HPDE6-E6E7 (cell line): ENCODE data around the gene PTPRCAP.
A peak's percentile ranks its signal among the peaks of the same experiment; 100 is the strongest.

Source experiments
- DNase-seq: peaks from one replicate; pipeline ENCODE4 v3.0.0; 2011; ENCODE audit warnings: missing footprints; ENCODE audit errors: extremely low spot score

PTPRCAP gene

DNA sequence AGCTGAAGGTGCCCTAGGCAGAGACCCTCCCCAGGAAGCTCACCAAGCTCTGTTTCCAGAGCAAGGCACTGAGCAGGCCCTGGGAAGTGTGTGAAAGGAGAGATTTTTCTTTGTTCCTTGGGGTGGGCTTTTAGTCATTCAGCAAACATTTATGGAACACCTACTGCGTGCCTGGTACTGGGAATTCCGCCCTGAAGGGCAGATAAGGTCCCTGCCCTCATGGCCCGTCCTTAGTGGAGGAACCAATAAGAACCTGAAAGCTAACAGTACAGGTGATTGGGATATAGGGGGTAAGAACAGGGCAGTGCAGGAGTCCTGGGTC is 27.7 kb upstream of the PTPRCAP start:
- DNase-seq: no peak

DNA sequence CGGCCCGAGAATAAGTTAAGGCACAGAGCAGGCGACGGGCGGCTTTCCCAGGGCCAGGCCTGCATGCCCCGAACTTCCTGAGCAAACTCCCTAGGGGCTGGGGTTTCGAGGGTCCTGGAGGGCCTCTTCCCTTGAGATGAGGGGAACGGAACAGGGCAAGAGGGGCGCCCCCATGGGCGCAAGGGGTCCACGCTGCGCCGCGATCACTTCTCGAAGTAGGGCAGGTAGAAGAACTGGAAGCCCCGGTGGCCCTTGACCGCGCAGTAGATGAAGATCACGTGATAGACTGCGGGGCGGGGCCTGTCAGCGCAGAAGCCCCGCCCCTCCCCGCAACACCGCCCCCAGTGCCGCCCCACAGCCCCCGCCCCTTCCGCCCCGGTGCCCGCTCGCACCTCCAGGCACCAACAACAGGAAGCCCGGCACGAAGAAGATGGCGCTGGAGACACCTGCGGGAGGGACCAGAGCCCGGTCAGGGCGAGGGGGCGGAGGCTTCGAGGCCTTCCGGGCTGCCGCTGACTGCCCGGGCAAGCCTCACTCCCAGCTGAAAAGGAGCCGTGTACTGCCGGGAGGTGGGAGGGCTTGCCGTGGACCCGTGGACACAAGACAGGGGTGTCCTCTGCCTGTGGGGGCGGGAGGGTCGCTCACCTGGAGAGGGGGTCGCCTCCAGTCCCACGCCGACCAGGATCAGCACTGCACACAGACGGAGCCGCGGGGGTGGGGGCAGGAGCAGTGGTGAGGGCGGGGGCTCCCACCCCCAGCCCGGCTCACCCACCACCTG is 27.1 kb upstream of the PTPRCAP start:
- DNase-seq: peak; percentile 95

DNA sequence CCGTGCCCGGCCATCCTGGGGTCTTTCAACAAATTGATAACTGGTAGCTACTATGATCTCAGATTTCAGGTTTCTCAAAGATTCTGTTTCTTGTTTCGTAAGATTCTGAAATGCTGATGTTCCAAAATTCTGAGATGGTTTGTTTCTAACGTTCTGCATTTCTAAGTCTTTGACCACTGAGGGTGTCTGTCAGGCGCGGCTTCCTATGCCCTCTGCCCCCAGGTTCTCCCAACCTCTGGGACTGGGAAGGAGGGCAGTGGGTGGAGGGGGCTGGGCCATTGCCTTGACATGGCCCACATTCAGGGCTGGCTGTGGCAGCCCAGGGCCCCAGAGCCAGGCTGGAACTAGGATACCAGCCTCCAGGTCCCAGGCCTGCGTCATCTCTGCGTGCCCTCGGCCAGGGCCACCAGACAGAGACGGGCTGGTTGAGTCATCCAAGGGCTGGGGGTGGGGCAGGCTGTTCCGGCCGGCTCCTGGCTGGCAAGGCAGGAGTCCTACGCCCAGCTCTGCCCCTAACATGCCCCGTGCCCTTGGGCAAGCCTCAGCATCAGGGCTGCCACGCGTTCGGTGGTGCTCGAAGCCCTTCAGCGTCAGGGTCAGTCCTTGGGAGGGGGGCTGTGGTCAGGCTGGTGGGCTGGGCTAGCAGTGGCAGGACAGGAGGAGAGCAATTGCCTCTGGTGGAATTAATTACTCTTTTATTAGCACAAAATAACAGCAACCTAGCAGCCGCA is 26.4 kb upstream of the PTPRCAP start:
- DNase-seq: peak; percentile 92

DNA sequence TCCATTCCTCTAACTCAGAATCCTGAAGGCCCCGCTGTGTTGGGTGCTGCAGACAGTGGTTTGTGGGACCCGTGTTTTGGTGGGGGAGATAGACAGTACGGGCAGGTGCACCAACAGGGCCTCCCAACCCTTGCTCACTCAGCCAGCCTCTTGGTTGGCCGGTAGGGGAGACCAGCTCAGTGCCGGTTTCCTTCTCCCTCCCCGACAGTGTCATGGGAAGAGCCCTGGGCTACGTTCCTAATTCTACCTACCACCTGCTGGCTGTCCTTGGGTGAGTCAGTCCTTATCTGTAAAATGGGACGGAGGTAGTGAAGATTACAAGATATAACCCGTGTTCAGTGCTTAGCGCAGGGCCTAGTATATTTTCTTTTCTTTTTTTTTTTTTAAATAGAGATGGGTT is 25.7 kb upstream of the PTPRCAP start:
- DNase-seq: no peak

DNA sequence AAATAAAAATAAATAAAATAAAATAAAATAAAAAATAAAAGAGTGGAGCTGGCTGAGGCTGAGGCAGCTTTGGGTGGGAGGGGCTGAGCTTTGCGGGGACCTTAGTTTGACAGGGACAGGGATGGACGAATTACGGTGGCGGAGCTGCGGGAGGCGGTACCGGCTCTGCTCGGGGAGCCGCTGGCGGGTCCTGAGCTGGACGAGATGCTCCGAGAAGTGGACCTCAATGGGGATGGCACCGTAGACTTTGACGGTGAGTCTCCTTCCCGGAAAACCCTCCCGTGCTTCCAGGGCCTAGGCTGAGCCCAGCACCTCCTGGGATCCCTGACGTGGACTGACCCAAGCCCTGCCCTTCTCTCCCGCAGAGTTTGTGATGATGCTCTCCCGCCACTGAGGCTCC is 20.8 kb upstream of the PTPRCAP start:
- DNase-seq: no peak

DNA sequence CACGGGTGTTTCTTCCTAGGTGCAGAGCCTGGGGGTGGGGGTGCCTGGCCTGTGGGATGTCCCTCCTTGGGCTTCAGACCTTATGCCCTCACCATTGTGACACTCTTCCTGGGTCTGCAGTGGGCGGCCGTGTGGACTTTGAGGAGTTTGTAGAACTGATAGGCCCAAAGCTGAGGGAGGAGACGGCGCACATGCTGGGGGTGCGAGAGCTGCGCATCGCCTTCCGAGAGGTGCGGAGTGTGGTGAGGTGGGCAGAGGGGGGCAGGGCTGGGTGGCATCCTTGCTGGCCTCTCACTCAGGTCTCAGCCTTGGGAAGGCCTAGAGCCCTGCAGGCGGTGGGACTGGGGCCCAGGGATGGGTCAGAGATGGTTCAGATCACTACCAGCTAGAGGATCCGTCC is 20.0 kb upstream of the PTPRCAP start:
- no peak for DNase-seq

DNA sequence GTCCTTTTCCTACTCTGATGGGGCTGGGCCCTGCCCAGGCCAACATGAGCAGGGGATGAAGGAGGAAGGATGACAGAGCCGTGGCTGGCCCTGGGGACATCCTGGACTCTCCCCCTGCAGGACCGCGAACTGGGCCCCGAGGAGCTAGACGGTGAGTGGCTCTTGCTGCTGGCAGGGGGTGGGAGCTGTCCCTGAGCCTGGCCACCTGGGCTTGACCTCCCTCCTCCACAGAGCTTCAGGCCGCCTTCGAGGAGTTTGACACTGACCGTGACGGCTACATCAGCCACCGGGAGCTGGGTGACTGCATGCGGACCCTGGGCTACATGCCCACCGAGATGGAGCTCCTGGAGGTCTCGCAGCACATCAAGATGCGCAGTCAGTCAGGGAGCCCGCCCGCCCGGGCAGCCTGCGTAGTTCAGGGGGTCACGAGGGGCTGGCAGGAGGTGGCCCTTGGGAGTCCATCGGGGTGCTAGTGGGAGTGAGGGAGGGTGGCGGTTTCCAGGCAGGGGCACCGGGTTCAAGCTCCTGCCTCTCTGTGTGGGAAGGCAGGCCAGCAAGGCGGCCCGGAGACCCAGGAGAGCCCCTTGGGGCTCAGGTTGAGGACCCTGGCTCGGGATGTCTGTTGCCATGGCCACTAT is 18.7 kb upstream of the PTPRCAP start:
- no peak for DNase-seq

DNA sequence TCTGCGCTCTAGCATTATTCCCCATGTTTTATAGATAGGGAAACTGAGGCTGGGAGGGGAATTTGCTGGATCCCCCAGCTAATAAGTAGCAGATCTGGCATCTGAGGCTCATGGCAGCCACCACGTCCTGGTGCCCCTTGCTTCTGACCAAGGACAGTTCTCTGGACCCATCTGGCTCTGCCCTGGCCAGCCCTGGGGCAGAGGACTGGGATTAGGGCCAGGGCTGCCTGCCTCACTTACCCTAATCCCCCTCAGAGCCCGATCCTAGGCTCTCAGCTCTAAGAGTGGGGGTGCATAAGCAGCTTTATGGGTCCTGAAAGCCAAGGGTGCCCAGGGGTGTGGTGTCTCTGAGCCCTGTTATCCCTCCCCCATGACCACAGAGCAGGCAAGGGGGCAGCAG is 17.6 kb upstream of the PTPRCAP start, which contains the start of gene CABP4:
CABP4 (plus strand) TSS at position 301 of the 400 bp plus-strand sequence; CDS start at position 371, 70 bp downstream.
- no peak for DNase-seq

DNA sequence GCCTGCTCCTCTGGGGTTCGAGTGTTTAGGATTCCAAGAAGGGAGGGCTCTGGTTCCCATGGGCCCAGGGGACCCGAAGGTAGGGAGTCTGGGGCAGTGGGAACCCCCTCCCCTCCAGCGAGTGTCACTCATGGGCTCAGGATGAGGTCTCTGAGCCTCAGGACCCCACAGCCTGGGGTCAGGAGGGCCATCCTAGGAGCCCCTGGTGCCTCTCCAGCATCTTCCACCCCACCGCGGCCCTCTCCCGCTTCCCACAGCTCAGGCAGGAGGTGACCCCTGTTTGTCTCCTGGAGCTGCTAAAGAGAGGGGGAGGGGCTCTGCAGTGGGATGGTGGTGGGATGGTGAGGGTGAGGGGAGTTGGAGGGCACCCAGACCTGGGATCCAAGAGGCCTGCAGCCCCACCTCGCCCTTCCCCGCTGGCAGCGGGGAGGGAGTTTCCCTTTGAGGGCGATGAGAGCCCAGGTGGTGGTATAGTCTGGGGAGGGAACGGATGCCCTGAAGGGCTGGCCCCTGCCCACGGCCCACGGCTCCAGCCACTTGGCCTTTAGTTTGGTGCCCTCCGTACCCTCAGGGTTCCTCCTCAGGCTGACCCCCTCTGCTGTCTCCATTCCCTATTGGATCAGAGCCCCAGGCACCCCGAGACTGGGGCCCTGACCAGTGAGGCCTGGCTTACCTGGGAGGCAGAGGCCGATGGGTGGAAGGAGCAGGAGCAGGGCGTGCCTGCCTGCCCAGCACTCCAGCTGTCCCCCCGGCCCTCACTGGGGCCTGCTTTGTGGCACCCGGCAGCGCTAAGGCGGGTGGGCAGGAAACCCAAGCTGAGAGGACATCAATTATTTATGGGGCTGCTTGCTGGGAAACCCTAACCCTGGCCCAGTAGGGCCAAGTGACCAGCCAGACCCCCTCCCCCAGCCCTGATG is 16.6 kb upstream of the PTPRCAP start:
- no peak for DNase-seq

DNA sequence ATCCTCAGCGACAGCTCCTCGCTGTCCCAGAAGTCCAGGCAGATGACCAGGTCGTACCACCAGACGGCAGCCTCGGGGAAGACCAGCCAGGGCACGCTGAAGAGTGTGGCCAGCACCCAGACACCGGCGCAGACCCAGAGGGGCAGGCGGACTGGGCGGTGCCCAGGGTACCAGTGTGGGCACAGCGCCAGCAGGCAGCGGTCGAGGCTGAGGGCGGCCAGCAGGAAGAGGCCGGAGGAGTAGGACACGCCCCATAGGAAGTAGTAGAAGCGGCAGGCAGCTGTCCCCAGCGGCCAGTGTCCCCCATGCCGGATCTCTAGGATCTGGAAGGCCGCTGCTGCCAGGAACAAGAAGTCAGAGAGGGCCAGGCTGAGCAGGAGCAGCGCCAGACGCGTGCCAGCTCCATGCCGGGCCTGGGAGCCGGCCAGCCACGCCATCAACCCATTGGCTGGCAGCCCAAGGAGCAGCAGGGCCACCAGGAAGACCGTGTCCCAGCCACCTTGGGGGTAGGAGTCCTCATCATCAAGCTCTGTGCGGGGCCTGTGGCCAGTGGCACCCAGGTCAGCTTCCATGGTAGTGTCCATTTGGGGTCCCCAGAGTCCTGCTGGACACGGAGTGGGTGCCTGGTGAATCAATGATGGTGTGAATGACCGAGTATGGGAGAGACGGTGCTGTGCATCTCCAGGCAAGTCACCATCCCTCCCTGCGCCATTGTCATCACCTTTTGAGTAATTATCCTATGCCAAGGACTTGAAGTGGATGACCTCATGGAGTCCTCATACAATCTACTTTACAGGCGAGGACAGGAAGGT is 14.9 kb upstream of the PTPRCAP start, which contains the start of gene GPR152:
GPR152 (minus strand) TSS at position 589 of the 812 bp plus-strand sequence; CDS start at position 584, 5 bp downstream.
- no peak for DNase-seq

DNA sequence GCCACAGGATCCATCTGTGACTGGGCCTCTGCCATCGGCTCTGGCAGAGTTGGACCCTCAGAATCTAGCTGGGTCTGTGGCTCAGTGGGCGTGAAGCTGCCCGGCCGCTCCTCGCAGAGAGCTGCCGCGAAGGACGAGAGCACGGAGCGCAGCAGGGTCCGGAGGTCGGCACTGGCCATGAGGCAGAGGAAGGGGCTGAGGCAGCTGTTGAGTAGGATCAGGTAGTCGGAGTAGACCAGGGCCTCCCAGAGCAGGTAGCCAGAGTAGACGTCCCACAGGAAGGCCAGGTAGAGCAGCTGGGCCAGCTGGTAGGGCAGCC is 14.1 kb upstream of the PTPRCAP start:
- no peak for DNase-seq

DNA sequence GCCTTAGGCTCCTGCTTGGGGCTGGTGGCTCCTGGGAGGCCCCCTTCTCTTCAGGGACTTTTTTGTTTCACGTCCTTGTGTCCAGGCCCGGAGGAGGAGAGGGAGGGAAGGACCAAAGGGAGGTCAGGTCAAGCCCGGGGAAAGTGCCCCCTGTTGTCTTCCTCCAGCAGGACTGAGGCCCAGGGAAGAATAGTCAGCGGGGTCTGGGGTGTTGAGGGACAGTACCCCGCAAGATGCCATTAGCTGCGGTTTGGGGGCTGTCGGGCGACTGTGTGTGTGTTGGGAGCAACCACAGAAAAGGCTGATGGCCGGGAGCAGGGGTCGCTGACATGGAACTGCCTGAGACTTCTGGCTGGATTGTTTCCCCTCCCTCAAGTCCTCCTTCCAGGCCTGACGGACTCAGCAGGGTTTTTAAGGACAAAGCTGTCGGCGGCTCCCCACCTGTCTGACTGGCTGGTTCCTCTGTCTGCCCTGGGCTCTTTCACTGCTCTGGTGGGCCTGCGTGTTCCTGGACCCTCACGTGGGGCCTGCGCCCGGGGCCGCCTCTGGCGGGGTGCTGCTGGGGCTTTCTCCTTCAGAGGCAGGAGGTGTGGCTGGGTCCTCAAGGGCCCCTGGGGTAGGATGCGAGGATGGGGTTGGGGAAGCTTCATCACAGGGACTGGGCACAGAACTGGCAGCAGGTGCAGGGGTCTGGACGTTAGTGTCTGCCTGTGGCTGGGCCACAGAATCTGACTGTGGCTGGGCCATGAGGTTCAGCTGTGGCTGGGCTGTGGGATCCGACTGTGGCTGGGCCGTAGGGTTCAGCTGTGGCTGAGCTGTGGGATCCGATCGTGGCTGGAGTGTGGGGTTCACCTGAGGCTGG is 13.5 kb upstream of the PTPRCAP start:
- DNase-seq: no peak

DNA sequence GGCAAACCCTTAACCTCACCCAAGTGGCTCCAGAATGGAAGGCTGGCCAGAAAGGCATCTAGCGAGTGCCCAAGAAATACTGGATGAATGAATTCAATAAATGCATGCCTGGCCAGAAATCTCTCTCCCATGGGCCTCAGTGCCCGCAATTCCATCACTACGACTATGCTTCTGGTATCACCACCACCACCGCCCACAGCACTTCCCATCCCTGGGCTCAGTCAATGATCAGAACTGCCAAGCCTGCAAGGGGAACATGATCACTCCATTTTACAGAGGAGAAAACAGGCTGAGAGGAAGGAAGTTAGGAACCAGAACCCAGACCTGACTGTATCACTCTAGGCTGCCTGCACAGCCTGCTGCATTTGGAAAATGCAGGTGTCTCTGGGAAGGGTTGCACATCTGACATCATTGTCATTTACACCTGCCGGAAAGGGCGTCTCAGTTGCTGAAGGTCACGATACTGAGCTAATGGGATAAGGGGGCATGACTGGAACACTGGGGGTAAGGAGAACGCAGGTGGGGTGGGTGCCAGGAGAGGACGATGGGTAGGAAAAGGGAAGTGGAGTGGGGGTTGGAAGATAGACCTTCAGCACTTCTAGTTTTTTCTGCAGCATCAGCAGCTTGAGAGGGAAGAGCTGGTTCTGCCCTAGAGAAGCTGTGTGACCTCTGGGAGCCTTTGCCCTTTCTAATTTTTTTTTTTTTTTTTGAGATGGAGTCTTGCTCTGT is 11.8 kb upstream of the PTPRCAP start:
- DNase-seq: no peak

DNA sequence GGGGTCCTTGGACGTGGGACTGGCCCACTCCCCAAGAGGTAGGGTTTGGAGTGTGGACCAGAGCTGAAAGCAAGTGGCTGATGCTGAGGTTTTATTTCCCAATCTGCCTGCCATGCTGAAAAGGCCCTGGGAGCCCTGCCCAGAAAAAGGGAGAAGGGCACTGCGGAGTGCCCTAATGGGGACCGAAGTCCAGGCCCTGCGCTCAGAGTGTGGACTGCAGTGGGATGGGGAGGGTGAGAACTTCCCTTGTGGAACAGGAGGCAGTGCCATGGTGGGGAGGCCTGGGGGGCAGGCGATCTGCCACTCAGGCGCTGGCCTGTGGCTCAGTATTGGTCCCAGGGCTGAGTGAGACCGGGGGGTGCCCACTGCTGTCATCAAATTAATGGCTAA is 10.7 kb upstream of the PTPRCAP start:
- no peak for DNase-seq

DNA sequence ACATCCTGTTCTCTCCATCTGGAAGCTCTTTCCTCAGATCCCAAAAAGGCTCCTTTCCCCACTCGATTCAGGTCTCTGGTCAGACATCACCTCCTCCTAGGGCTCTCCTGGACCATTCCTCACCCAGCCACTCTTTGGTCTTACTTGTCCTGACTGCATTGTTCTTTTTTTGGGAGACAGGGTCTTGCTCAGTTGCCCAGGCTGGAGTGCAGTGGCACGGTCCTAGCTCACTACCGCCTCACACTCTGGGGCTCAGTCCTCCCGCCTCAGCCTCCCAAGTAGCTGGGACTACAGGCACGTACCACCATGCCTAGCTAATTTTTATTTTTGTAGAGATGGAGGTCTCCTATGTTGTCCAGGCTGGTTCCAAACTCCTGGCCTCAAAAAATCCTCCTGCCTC is 8.0 kb upstream of the PTPRCAP start:
- DNase-seq: no peak

DNA sequence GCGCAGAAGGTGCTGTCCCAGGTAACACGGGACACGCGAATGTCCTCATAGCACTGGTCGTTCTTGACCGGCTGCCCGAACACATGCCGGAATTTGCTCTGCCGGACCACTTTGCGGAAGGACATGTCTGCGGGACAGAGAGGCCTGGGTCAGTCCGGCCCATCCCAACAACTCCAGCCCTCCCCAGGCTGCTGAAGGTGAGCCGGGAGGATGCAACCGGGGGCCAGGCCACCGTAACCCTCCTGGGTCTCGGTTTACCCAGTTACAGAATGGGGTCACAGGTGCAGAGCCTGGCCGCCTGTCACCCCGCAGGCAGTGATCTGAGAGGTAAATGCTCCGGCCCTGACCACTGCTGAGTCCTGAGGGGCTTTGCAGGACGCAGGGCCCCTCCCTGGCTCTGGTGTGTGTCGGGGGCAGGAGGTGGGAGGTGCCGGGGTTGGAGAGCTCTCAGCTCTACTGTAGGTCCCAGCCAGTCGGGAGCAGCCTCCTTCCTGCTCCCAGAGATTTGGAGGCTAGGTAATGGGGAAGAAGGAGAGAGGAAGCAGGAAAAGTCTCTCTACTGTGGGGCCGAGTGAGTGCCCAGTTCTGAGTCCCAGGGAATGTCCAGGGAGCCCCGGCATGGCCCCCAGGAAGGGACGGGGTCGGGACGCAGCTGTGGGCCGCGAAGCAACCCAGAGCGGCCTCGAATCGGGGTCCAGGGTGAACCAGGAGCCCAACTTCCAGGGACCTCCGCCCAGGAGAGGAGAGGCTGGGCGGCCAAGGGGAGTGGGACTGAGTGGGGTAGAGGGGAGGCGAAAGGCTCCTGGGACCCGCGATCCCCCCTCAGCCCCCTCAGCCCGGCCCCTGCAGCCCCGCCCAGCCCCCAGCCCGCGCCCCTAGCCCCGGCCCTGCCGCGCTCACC is 5.3 kb upstream of the PTPRCAP start:
- DNase-seq: no peak

DNA sequence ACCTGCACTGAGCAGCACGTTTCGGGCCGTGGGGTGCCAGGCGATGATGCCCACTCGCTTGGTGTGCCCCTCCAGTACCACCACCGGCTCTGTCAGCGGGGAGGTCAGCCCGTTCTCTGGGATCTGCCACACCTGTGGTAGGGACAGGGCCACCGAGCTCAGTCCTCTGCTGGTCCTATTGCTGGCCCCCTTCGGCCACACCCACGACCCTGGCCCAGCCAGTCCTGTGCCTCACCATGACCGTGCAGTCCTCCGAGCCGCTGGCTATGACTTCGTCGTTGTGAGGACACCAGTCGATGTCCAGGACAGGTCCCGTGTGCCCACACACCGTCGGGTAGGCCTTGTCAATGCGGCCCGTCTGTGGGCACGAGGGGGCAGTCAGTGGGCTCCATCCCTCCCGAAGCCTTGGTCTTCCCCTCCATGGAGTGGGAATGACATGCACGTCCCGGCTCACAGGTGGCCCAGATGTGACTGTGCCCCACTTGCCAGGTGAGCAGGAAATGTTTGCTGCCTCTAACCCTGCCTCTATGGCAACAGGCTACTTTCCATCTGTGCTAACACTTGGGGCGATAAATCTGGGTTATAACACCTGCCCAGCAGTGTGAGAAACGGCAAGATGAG is 4.4 kb upstream of the PTPRCAP start:
- DNase-seq: no peak

DNA sequence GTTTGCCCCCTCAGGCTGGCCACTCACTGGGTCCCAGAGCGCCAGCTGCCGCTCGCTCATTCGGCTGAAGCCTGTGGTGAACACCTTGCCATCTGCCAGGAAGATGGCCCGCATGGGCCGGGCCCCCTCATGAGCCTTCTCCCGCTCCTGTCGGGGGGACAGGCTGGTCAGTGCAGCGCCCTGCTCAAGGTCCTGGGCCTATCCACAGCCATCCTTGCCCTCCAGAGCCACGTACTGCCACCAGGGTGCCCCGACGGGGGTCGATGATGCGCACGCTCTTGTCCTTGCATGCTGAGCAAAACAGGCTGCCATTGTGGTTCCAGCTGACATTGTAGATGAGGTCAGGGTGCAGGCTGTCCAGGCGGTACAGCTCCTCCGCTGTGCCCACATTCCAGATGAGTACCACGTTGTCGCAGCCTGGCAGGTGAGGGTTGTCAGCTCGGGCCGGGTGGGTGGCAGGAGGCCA is 3.6 kb upstream of the PTPRCAP start:
- no peak for DNase-seq
